ENCODE results near the gene SALL4.

The SALL4 gene

GRCh38 chr20:51734876-51735720 is 67.2 kb downstream of the SALL4 start:
- no peak for DNase-seq

- DNase-seq: no peak
Measured at GRCh38 chr20:51733070-51733469, 69.3 kb downstream of the SALL4 start.
